GM12873 (cell line): ENCODE measurements around the gene DDX49.

ENCODE experiments used
- TF ChIP-seq, protein P1 (sequence below): IDR thresholded peaks from 2 replicates; pipeline ENCODE4 v1.5.1; 2012; ENCODE audit warnings: low read depth, mild to moderate bottlenecking, moderate library complexity, low read length, control low read depth; ENCODE audit not compliant: insufficient read depth; ENCODE audit errors: missing control alignments

Gene DDX49

DNA sequence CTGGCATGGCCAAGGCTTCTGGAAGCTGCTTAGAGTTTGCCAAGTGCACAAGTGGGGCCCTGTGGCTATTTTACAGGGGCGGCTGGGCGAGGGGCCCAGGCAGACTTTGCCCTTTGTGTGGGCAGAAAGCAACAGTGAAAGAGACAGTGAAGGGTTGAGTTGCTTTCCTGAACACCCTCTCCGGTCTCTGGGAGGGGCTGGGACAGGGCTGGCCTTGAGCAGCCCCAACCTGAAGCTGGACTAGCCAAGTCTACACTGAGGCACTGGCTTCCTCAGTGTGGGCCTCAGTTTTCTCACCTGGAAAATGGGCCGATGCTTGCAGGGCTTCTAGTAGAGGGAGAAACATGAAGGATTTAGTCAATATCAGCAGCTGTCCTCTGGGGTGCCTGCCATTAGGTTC lies 23.9 kb downstream of the DDX49 start:
- TF ChIP-seq, protein P1, sequence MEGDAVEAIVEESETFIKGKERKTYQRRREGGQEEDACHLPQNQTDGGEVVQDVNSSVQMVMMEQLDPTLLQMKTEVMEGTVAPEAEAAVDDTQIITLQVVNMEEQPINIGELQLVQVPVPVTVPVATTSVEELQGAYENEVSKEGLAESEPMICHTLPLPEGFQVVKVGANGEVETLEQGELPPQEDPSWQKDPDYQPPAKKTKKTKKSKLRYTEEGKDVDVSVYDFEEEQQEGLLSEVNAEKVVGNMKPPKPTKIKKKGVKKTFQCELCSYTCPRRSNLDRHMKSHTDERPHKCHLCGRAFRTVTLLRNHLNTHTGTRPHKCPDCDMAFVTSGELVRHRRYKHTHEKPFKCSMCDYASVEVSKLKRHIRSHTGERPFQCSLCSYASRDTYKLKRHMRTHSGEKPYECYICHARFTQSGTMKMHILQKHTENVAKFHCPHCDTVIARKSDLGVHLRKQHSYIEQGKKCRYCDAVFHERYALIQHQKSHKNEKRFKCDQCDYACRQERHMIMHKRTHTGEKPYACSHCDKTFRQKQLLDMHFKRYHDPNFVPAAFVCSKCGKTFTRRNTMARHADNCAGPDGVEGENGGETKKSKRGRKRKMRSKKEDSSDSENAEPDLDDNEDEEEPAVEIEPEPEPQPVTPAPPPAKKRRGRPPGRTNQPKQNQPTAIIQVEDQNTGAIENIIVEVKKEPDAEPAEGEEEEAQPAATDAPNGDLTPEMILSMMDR, result no peak

DNA sequence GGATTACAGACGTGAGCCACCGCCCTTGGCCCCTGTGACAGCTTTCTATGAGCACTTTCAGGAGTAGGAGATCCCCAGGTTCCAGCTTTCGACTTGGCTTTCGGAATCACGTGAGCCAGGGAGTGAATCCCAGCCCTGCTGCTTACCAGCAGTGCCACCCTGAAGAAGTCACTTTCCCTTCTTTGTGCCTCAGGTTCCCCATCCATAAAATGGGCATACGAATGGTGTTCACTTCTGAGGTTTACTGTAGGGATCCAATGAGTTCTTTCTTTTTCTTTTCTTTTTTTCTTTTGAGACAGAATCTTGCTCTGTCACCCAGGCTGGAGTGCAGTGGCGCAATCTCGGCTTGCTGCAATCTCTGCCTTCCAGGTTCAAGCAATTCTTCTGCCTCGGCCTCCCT lies 25.8 kb downstream of the DDX49 start:
- TF ChIP-seq, protein P1, result no peak

DNA sequence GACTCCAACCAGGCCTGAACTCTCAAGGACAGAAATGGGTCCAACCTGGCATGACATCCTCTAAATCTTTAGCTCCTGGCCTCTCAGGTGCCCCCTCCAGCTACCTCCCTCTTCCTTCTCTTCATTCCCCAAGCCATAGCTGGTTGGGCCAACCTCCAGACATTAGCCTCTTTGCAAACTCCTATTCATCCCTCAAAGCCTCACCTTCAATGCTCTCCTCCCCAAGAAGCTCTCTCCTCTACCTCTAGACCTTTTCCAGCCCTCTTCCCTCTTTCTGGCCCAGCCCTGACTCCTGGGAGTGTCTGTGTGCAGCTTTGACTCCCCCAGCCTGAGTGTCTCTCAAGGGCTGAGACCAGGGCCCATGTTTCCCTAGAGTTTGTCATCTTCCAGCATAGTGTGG lies 26.8 kb downstream of the DDX49 start:
- TF ChIP-seq, protein P1, result no peak

DNA sequence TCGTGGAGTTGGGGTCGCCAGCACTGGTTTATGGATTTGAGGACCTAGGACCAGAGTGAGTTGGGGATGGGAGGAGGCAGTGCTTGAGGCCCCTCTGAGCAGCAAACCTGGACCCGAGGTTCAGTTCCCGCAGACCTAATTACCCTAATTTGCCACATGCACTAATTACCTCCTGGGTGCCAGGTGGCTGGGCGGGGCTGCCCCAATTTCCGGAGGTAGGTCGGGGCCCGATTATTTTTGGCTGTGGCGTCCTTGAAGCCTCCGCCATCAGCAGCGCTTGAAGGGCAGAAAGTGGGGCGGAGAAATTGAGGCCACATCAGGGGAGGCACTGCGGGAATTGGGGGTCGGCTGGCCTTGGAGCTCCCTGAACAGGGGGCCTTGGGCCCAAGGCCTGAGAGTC lies 27.4 kb downstream of the DDX49 start:
- TF ChIP-seq, protein P1, result no peak

DNA sequence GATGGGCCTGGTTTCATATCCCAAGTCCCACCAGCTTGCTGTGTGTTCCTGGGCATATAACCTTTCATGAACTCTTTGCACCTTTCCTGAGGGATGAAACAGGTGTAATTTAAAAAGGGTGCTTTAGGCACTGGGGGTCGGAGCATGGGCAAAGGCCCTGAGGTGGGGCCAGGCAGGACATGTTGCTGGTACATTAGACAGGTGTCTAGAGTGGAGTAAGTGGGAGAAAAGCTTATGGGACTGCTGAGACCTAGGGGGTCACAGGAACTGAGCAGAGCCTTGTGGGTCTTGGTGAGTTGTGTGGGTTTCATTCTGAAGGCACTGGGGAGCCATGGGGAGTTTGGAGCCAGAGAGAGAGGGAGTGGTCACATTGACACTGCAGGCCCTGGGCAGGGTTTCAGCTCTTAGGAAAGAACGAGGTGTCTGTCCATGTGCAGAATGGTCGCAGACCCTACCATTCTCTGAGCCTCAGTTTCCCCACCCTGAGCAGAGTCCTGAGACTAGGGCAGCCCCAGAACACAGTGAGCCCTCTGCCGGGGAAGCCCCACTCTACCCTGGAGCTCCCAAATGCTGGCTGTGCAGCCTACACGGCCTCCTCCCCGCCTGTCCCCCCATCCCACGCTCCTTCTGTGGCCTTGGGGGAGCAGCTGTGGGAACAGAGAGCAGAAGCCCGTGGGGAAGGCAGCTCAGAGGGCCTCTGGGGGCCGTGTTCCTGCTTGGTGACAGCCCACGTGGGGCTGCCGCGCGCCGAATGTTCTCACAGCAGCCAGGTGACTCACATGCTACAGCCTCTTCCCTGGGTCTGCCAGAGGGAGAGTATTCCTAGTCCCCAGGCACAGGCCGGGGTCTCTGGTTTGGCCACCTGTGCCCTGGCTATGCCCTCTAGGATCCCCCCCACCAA lies 28.8 kb downstream of the DDX49 start:
- TF ChIP-seq, protein P1, result no peak

DNA sequence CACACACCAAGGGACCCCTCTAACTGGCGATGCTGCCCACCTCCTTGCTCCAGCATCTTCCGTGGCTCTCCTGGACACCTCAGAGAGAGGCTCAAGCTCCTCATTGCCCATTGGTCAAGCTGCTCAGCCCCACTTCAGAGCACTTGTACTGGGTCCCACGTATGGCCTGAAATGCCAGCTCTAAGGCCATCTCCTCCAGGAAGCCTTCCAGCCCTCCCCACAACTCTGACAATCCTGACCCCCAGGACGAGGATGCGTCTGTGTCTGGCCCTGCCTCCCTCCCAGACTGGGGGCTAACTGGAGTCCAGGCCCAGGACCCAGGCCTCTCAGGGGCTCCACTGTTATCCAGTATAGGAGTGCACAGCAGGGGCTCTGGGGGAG lies 29.5 kb downstream of the DDX49 start:
- TF ChIP-seq, protein P1, result no peak

DNA sequence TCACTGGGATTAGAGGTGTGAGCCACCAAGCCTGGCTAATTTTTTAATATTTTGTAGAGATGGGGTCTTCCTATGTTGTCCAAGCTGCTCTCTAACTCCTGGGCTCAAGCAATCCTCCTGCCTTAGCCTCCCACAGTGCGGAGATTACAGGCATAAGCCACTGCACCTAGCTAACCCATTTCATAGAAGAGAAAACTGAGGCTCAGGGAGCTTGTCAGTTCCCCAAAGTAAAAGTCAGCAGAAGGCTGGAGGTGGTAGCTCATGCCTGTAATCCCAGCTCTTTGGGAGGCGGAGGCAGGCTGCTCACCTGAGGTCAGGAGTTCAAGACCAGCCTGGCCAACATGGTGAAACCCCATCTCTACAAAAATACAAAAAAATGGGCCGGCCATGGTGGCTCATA lies 30.3 kb downstream of the DDX49 start:
- TF ChIP-seq, protein P1, result no peak
